SK-N-SH (cell line): ENCODE results near the gene CLMN. TPM values are rescaled to one million over a fixed set of nuclear protein-coding genes. Genes with fewer than 3 reads are reported as not detected.

Source experiments
- CTCF ChIA-PET: fragments of 300-600, 350-600 bp; formaldehyde crosslinking; extraction: SDS; loops from one replicate; lab custom pipeline; 2021; lab: Yijun Ruan, JAX
- POLR2A ChIA-PET: fragments of 350-600 bp; sonication (Branson Sonifier 250); formaldehyde crosslinking; extraction: SDS; loops from one replicate; lab custom pipeline; 2020; ENCODE audit warnings: antibody characterized with exemption, inconsistent platforms; lab: Yijun Ruan, JAX
- DNase-seq: peaks from one replicate; pipeline ENCODE4 v3.0.0; 2012
- H2AFZ ChIP-seq: fragments of 200-600 bp; sonication (generic); 2 replicates; pipeline ENCODE4 v1.8.1; 2016; ENCODE audit warnings: antibody characterized with exemption, mild to moderate bottlenecking, low read depth
- H3F3A ChIP-seq: fragments of 200-600 bp; sonication (generic); replicated peaks from 2 replicates; pipeline ENCODE3; 2016; ENCODE audit warnings: antibody characterized with exemption, mild to moderate bottlenecking; ENCODE audit not compliant: insufficient read depth
- H3K27ac ChIP-seq, 2 experiments: fragments of 200-500 bp in 1 of 2; fragments of 200-600 bp in 1 of 2; sonication (Bioruptor generic) in 1 of 2; sonication (generic), shearing (Covaris generic) in 1 of 2; 2 replicates each; pipeline versions ENCODE4 v1.5.1 to v1.6.1; 2014 to 2016; ENCODE audit warnings: low read depth in 2 of 2, inconsistent platforms in 1 of 2, low read length in 1 of 2, mild to moderate bottlenecking in 1 of 2, mixed read lengths in 1 of 2
- H3K27me3 ChIP-seq: fragments of 200-600 bp; sonication (generic), shearing (Covaris generic); 2 replicates; pipeline ENCODE4 v1.6.1; 2016; ENCODE audit warnings: mixed run types; ENCODE audit not compliant: insufficient read depth
- H3K36me3 ChIP-seq, 2 experiments: fragments of 200-500 bp in 1 of 2; fragments of 200-600 bp in 1 of 2; sonication (Bioruptor generic) in 1 of 2; sonication (generic) in 1 of 2; replicated peaks in 1 of 2; 2 replicates each; pipeline versions ENCODE3 to v1.5.1; 2014 to 2016; ENCODE audit warnings: low read length in 1 of 2, mild to moderate bottlenecking in 1 of 2; ENCODE audit not compliant: insufficient read depth in 2 of 2, control insufficient read depth in 1 of 2
- H3K4me1 ChIP-seq, 2 experiments: fragments of 200-500 bp in 1 of 2; fragments of 200-600 bp in 1 of 2; sonication (Bioruptor generic) in 1 of 2; sonication (generic), shearing (Covaris generic) in 1 of 2; 2 replicates each; pipeline versions ENCODE4 v1.5.1 to v1.6.1; 2014 to 2016; ENCODE audit warnings: low read depth in 1 of 2, low read length in 1 of 2, mixed run types in 1 of 2; ENCODE audit not compliant: insufficient read depth in 2 of 2, control insufficient read depth in 1 of 2
- H3K4me2 ChIP-seq: fragments of 200-600 bp; sonication (generic), shearing (Covaris generic); 2 replicates; pipeline ENCODE4 v1.6.1; 2017; ENCODE audit warnings: mixed run types
- H3K4me3 ChIP-seq, 2 experiments: fragments of 200-500 bp in 1 of 2; fragments of 200-600 bp in 1 of 2; sonication (Bioruptor generic) in 1 of 2; sonication (generic), shearing (Covaris generic) in 1 of 2; 2 replicates each; pipeline versions ENCODE4 v1.5.1 to v1.8.1; 2014 to 2016; ENCODE audit warnings: low read depth in 2 of 2, inconsistent platforms in 1 of 2, low read length in 1 of 2, mild to moderate bottlenecking in 1 of 2, mixed read lengths in 1 of 2, moderate library complexity in 1 of 2
- H3K79me2 ChIP-seq: fragments of 200-600 bp; sonication (generic); 2 replicates; pipeline ENCODE4 v1.8.1; 2017; ENCODE audit warnings: mild to moderate bottlenecking; ENCODE audit not compliant: insufficient read depth
- H3K9ac ChIP-seq: fragments of 200-600 bp; sonication (generic); 2 replicates; pipeline ENCODE4 v1.6.1; 2017; ENCODE audit warnings: mixed run types
- H3K9me2 ChIP-seq: fragments of 200-600 bp; sonication (generic); 2 replicates; pipeline ENCODE4 v1.6.1; 2017; ENCODE audit warnings: mixed run types
- H3K9me3 ChIP-seq: fragments of 200-600 bp; sonication (generic); 2 replicates; pipeline ENCODE4 v1.6.1; 2017; ENCODE audit warnings: mixed run types, mild to moderate bottlenecking, moderate library complexity
- H4K20me1 ChIP-seq: fragments of 200-600 bp; sonication (generic); 2 replicates; pipeline ENCODE4 v1.6.1; 2017; ENCODE audit warnings: mild to moderate bottlenecking, mixed run types; ENCODE audit not compliant: insufficient read depth
- EZH2phosphoT487 ChIP-seq: fragments of 200-600 bp; sonication (generic); IDR thresholded peaks from 2 replicates; pipeline ENCODE4 v1.6.1; 2017; ENCODE audit warnings: low read depth, mixed run types, mild to moderate bottlenecking, antibody characterized with exemption, moderate library complexity, borderline replicate concordance
- FOXM1 ChIP-seq: IDR thresholded peaks from 2 replicates; pipeline ENCODE4 v1.4.0; 2012; ENCODE audit warnings: low read depth, mild to moderate bottlenecking
- GATA2 ChIP-seq: sonication (generic); formaldehyde crosslinking; IDR thresholded peaks from 2 replicates; pipeline ENCODE4 v1.5.0; 2020; ENCODE audit warnings: mild to moderate bottlenecking, missing genetic modification reagents
- PBX3 ChIP-seq: IDR thresholded peaks from 2 replicates; pipeline ENCODE4; 2012
- RAD21 ChIP-seq: IDR thresholded peaks from 2 replicates; pipeline ENCODE4 v1.6.1; 2012; ENCODE audit warnings: mild to moderate bottlenecking, low read length
- SIN3A ChIP-seq: IDR thresholded peaks from 2 replicates; pipeline ENCODE4 v1.6.1; 2012; ENCODE audit warnings: low read depth, mild to moderate bottlenecking, low read length, moderate library complexity, borderline replicate concordance
- TAF1 ChIP-seq: IDR thresholded peaks from 2 replicates; pipeline ENCODE4 v1.6.1; 2012; ENCODE audit warnings: low read depth, mild to moderate bottlenecking, low read length, moderate library complexity, borderline replicate concordance
- WGBS: methylation state at CpG from one replicate; pipeline ENCODE4 v1.1.6; 2017; ENCODE audit warnings: low lambda C conversion rate; 5-methylcytosine and 5-hydroxymethylcytosine counted together
- polyA plus RNA-seq, 3 experiments: library from polyadenylated mRNA; depleted of rRNA; stranded (reverse); fragments of >200 nt; gene quantifications; 2 replicates each; pipeline ENCODE4 v1.2.3, GENCODE V29; 2012
- TF ChIP-seq, protein P1 (sequence below): IDR thresholded peaks from 2 replicates; pipeline ENCODE4 v1.4.0; 2012; ENCODE audit warnings: low read depth
- TF ChIP-seq, protein P2 (sequence below): fragments of 150-350 bp; IDR thresholded peaks from 2 replicates; pipeline ENCODE4 v1.6.1; 2016; ENCODE audit warnings: mild to moderate bottlenecking, low read depth, low read length
- TF ChIP-seq, protein P3 (sequence below): IDR thresholded peaks from 2 replicates; pipeline ENCODE4 v1.6.1; 2012; ENCODE audit warnings: mild to moderate bottlenecking, low read depth, low read length, moderate library complexity

Gene CLMN
- polyA plus RNA-seq, 1 of the 3 experiments (the other 2 are of a cell fraction), result 1.4 TPM

DNA sequence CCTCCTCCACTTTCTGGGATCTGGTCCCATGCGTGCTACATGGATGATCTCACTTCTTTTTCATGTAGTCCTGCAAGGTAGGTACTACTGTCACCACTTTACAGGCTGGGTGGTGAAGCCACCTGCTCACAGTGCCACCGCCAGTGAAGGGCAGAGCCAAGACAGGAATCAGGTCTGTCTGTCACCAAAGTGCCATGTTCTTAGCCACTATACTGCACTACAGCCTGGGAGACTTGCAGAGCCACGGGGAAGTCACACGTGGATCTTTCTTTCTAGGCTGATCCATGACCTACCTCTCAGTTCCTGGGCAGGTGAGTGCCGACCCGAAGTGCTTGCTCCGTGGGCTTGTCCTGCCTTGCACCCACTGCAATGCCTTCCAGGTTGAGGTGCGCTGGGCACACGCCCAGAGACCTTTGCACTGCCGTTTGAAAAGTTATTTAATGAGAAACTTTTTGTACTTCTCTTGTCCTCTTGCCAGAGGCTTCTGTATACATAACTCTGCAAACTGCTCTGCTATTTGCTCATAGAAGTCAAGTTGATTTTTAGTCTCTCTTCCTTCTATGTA lies 19.7 kb upstream of the CLMN start:
- Histone ChIP-seq H4K20me1 (no peaks in the 10 kb centered on the region), H3K4me2 (no peak overlapping the region), H3K36me3 (no peaks in the 10 kb centered on the region), H3K27me3 (no peaks in the 10 kb centered on the region; the same call in 1 of the 2 replicates), H3K79me2 (no peaks in the 10 kb centered on the region), H3K4me1 (no peaks in the 10 kb centered on the region), H3K9me2 (no peaks in the 10 kb centered on the region), H2AFZ (no peak overlapping the region), H3K27ac (no peak overlapping the region), H3K4me3 (no peak overlapping the region), H3K9ac (no peak overlapping the region), H3K9me3 (no peaks in the 10 kb centered on the region), H3F3A (no peaks in the 10 kb centered on the region)
- ChIA-PET POLR2A (no interaction called here), CTCF (no interaction called here)
- 50% methylated on average over 8 of the region's 10 CpGs for WGBS
- TF ChIP-seq, protein P1, sequence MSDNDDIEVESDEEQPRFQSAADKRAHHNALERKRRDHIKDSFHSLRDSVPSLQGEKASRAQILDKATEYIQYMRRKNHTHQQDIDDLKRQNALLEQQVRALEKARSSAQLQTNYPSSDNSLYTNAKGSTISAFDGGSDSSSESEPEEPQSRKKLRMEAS, result no peak
- TF ChIP-seq SIN3A (no peak), GATA2 (CRISPR knock-in tag) (no peak), RAD21 (no peak), EZH2phosphoT487 (no peak), FOXM1 (no peak)
- no peak for DNase-seq

GRCh38 chr14:95338436-95338835 lies 18.7 kb upstream of the CLMN start:
- ChIA-PET CTCF (interaction anchor here (0.9 to 1.2 kb wide), 2 partner anchors 9 to 23 kb away, joined by 3 read pairs; no protein-coding TSS in a partner anchor), POLR2A (no interaction called here)
- no peaks in the 10 kb centered on the region; the same call in 1 of the 2 replicates for H3K27me3 ChIP-seq
- H2AFZ ChIP-seq, result no peak overlapping the region
- H3K79me2 ChIP-seq, result no peaks in the 10 kb centered on the region
- no peak for DNase-seq
- H3F3A ChIP-seq, result no peaks in the 10 kb centered on the region
- no peak overlapping the region for H3K4me2 ChIP-seq
- no peaks in the 10 kb centered on the region for H3K36me3 ChIP-seq
- no peaks in the 10 kb centered on the region for H3K9me2 ChIP-seq
- TF ChIP-seq, protein P2, sequence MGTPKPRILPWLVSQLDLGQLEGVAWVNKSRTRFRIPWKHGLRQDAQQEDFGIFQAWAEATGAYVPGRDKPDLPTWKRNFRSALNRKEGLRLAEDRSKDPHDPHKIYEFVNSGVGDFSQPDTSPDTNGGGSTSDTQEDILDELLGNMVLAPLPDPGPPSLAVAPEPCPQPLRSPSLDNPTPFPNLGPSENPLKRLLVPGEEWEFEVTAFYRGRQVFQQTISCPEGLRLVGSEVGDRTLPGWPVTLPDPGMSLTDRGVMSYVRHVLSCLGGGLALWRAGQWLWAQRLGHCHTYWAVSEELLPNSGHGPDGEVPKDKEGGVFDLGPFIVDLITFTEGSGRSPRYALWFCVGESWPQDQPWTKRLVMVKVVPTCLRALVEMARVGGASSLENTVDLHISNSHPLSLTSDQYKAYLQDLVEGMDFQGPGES, result no peak
- no peak for TF ChIP-seq PBX3
- no peak for TF ChIP-seq TAF1
- TF ChIP-seq, protein P3, sequence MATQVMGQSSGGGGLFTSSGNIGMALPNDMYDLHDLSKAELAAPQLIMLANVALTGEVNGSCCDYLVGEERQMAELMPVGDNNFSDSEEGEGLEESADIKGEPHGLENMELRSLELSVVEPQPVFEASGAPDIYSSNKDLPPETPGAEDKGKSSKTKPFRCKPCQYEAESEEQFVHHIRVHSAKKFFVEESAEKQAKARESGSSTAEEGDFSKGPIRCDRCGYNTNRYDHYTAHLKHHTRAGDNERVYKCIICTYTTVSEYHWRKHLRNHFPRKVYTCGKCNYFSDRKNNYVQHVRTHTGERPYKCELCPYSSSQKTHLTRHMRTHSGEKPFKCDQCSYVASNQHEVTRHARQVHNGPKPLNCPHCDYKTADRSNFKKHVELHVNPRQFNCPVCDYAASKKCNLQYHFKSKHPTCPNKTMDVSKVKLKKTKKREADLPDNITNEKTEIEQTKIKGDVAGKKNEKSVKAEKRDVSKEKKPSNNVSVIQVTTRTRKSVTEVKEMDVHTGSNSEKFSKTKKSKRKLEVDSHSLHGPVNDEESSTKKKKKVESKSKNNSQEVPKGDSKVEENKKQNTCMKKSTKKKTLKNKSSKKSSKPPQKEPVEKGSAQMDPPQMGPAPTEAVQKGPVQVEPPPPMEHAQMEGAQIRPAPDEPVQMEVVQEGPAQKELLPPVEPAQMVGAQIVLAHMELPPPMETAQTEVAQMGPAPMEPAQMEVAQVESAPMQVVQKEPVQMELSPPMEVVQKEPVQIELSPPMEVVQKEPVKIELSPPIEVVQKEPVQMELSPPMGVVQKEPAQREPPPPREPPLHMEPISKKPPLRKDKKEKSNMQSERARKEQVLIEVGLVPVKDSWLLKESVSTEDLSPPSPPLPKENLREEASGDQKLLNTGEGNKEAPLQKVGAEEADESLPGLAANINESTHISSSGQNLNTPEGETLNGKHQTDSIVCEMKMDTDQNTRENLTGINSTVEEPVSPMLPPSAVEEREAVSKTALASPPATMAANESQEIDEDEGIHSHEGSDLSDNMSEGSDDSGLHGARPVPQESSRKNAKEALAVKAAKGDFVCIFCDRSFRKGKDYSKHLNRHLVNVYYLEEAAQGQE, result no peak
- no peak for TF ChIP-seq GATA2 (CRISPR knock-in tag)
- H3K27ac ChIP-seq, result no peak overlapping the region
- H4K20me1 ChIP-seq, result no peaks in the 10 kb centered on the region
- no peaks in the 10 kb centered on the region for H3K4me1 ChIP-seq
- no peaks in the 10 kb centered on the region for H3K9me3 ChIP-seq
- H3K9ac ChIP-seq, result no peak overlapping the region
- 40% methylated on average over 3 of the region's 5 CpGs for WGBS
- H3K4me3 ChIP-seq, result no peak overlapping the region
